NCI-H510A treated with DMSO at 0.1 percent for 48 hours (cell line): ENCODE results near the gene PDILT.
"Not testable (repeated sequence)": the region's sequence is repeated elsewhere in the genome, so short reads cannot be mapped to it uniquely, and the experiment has no call there.

Experiments
- DNase-seq: peaks from one replicate; lab custom pipeline; 2025; lab: John Stamatoyannopoulos, UW

Gene PDILT

GRCh38 chr16:20321051-20321450, 83.5 kb downstream of the PDILT start:
- not testable (repeated sequence) for DNase-seq

- no peak for DNase-seq
Measured at GRCh38 chr16:20320592-20320991, 83.9 kb downstream of the PDILT start.

GRCh38 chr16:20320178-20320577, 84.4 kb downstream of the PDILT start:
- no peak for DNase-seq

GRCh38 chr16:20319406-20319805, 85.1 kb downstream of the PDILT start:
- DNase-seq, result no peak

GRCh38 chr16:20318437-20318836, 86.1 kb downstream of the PDILT start:
- no peak for DNase-seq

GRCh38 chr16:20318006-20318405, 86.5 kb downstream of the PDILT start:
- DNase-seq, result no peak

- DNase-seq, result no peak
Measured at GRCh38 chr16:20317117-20317516, 87.4 kb downstream of the PDILT start.

GRCh38 chr16:20316715-20317114, 87.8 kb downstream of the PDILT start:
- DNase-seq, result no peak

GRCh38 chr16:20315764-20316163, 88.8 kb downstream of the PDILT start:
- DNase-seq, result no peak

GRCh38 chr16:20314575-20314974, 90.0 kb downstream of the PDILT start:
- DNase-seq, result no peak

GRCh38 chr16:20313741-20314140, 90.8 kb downstream of the PDILT start:
- DNase-seq, result no peak

- not testable (repeated sequence) for DNase-seq
Measured at GRCh38 chr16:20312536-20313095, 91.9 kb downstream of the PDILT start.

- DNase-seq, result no peak
Measured at GRCh38 chr16:20311548-20311947, 93.0 kb downstream of the PDILT start.

GRCh38 chr16:20310421-20311395, 93.8 kb downstream of the PDILT start:
- no peak for DNase-seq

- no peak for DNase-seq
Measured at GRCh38 chr16:20309786-20310185, 94.8 kb downstream of the PDILT start.
